MG63 (cell line): Measurements from ENCODE around the gene ZNF391. TPM values are rescaled to one million over a fixed set of nuclear protein-coding genes. Genes with fewer than 3 reads are reported as not detected.

ENCODE experiments used
- total RNA-seq: library from RNA; depleted of rRNA; stranded (reverse); fragments of >200 nt; shearing (Covaris generic); gene quantifications from 2 replicates; pipeline ENCODE4 v1.2.3, GENCODE V29; 2014; ENCODE audit warnings: low replicate concordance; rRNA removed

ZNF391 gene
- total RNA-seq, 1 experiment from 2014 or later: 3.3 TPM

Other genes with a start within 250 kb of the ZNF391 start
- gene PRSS16, start 141.1 kb upstream of the ZNF391 start, total RNA-seq: 0.33 TPM in 1 of 2 replicates, not detected in the other
- gene POM121L2, start 76.5 kb upstream of the ZNF391 start, total RNA-seq: not detected in 2 replicates
- gene ZNF184, start 84.3 kb downstream of the ZNF391 start, total RNA-seq: 24.1 and 25.4 TPM in 2 replicates